ENCODE measurements around the gene MMAB. TPM values are rescaled to one million over a fixed set of nuclear protein-coding genes. Genes with fewer than 3 reads are reported as not detected.

Gene MMAB
- total and polyA plus RNA-seq, 2 of the 13 experiments (the other 11 are each of a cell fraction or from before 2014, with no cell fraction given), result 26.1 to 77.3 TPM

DNA sequence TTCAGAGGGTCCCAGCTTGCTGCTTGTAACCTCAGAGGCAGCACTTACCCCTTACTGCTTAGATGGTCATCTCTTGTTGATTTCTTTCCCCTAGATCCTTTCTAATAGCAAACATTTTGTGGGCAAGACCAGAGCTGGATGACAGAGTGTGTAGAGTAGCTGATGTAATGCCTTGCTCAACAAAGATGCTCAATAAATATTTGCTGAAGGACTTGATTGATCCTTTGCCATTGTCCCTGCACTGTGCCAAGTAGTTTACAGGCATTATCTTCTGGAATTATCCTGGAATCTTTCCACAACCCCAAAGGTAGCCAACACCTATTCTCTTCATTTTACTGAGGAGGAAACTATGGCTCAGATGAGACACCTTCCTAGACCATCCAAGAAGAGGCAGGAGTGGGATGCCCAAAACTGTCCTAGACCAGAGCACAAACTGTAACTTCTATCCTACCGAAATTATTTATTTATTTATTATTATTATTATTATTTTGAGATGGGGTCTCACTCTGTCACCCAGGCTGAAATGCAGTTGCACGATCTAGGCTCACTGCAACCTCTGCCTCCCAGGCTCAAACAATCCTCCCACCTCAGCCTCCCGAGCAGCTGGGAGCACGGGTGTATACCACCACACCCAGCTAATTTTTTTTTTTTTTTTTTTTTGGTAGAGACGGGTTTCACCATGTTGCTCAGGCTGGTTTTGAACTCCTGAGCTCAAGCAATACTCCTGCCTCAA, 1.4 kb downstream of the MMAB start (continued):
- TF ChIP-seq, protein P1, sequence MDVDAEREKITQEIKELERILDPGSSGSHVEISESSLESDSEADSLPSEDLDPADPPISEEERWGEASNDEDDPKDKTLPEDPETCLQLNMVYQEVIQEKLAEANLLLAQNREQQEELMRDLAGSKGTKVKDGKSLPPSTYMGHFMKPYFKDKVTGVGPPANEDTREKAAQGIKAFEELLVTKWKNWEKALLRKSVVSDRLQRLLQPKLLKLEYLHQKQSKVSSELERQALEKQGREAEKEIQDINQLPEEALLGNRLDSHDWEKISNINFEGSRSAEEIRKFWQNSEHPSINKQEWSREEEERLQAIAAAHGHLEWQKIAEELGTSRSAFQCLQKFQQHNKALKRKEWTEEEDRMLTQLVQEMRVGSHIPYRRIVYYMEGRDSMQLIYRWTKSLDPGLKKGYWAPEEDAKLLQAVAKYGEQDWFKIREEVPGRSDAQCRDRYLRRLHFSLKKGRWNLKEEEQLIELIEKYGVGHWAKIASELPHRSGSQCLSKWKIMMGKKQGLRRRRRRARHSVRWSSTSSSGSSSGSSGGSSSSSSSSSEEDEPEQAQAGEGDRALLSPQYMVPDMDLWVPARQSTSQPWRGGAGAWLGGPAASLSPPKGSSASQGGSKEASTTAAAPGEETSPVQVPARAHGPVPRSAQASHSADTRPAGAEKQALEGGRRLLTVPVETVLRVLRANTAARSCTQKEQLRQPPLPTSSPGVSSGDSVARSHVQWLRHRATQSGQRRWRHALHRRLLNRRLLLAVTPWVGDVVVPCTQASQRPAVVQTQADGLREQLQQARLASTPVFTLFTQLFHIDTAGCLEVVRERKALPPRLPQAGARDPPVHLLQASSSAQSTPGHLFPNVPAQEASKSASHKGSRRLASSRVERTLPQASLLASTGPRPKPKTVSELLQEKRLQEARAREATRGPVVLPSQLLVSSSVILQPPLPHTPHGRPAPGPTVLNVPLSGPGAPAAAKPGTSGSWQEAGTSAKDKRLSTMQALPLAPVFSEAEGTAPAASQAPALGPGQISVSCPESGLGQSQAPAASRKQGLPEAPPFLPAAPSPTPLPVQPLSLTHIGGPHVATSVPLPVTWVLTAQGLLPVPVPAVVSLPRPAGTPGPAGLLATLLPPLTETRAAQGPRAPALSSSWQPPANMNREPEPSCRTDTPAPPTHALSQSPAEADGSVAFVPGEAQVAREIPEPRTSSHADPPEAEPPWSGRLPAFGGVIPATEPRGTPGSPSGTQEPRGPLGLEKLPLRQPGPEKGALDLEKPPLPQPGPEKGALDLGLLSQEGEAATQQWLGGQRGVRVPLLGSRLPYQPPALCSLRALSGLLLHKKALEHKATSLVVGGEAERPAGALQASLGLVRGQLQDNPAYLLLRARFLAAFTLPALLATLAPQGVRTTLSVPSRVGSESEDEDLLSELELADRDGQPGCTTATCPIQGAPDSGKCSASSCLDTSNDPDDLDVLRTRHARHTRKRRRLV (CRISPR knock-in tag; IDR thresholded peaks at IDR 0.05), result no peak
- peak; percentile 22; the same call in 1 of the 2 replicates for TF ChIP-seq THAP11 (CRISPR knock-in tag; IDR thresholded peaks at IDR 0.05)
- no peak for TF ChIP-seq SOX6 (IDR thresholded peaks at IDR 0.05)
- TF ChIP-seq SOX6 (CRISPR knock-in tag; IDR thresholded peaks at IDR 0.05), result peak; percentile 71
- TF ChIP-seq PRPF4 (IDR thresholded peaks at IDR 0.05; ENCODE audit: low read depth, low read length, poor library complexity, severe bottlenecking), result no peak
- TF ChIP-seq KDM5A (IDR thresholded peaks at IDR 0.05; ENCODE audit: borderline replicate concordance, low read length), result no peak
- TF ChIP-seq, protein P2, sequence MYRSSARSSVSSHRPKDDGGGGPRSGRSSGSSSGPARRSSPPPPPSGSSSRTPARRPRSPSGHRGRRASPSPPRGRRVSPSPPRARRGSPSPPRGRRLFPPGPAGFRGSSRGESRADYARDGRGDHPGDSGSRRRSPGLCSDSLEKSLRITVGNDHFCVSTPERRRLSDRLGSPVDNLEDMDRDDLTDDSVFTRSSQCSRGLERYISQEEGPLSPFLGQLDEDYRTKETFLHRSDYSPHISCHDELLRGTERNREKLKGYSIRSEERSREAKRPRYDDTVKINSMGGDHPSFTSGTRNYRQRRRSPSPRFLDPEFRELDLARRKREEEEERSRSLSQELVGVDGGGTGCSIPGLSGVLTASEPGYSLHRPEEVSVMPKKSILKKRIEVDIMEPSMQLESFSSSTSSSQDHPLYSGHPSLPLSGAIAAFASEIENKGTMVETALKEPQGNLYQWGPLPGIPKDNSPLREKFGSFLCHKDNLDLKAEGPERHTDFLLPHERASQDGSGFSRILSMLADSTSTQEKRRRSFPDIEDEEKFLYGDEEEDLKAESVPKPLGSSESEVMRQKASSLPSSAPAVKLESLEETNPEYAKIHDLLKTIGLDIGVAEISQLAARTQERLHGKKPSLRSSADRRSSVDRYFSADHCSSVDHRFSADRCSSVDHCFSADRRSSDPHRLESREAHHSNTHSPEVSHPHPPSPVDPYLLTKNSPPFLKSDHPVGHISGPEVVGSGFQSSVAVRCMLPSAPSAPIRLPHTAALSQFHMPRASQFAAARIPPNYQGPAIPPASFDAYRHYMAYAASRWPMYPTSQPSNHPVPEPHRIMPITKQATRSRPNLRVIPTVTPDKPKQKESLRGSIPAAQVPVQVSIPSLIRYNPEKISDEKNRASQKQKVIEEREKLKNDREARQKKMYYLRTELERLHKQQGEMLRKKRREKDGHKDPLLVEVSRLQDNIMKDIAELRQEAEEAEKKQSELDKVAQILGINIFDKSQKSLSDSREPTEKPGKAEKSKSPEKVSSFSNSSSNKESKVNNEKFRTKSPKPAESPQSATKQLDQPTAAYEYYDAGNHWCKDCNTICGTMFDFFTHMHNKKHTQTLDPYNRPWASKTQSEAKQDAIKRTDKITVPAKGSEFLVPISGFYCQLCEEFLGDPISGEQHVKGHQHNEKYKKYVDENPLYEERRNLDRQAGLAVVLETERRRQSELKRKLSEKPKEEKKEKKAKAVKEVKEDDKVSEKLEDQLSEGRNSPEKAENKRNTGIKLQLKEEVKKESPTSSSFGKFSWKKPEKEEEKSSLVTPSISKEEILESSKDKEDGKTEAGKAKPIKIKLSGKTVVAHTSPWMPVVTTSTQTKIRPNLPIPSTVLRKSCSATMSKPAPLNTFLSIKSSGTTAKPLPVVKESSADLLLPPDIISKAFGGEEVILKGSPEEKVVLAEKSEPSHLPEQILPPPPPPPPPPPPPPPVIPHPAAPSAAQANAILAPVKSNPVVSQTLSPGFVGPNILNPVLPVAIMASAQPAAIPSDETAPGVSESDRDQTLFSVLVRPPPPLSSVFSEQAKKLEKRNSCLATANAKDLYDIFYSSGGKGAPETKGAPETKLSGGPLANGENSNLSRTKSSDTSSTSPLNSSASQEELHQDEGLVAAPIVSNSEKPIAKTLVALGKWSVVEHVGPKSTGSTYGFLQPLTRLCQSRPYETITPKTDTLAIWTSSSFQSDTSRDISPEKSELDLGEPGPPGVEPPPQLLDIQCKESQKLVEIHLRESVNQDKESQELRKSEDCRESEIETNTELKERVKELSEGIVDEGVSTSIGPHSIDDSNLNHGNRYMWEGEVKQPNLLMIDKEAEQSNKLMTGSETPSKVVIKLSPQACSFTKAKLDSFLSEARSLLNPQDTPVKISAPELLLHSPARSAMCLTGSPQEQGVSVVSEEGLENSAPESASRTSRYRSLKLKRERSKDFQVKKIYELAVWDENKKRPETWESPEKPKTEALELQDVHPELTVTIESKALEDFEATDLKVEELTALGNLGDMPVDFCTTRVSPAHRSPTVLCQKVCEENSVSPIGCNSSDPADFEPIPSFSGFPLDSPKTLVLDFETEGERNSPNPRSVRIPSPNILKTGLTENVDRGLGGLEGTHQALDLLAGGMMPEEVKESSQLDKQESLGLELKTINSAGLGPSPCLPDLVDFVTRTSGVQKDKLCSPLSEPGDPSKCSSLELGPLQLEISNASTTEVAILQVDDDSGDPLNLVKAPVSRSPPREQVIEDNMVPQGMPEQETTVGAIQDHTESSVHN (CRISPR knock-in tag; IDR thresholded peaks at IDR 0.05), result no peak
- TF ChIP-seq SIX4 (CRISPR knock-in tag; IDR thresholded peaks at IDR 0.05), result no peak
- no peak for TF ChIP-seq SMARCC2 (IDR thresholded peaks at IDR 0.05)
- no peak for TF ChIP-seq UBTF (CRISPR knock-in tag; IDR thresholded peaks at IDR 0.05)
- no peak for TF ChIP-seq SOX13 (IDR thresholded peaks at IDR 0.05)
- peak in 1 of 2 experiments; percentile 89; a peak in 2 of 4 replicates for TF ChIP-seq SOX13 (CRISPR knock-in tag; conservative IDR thresholded peaks at IDR 0.05 in 1 of 2, IDR thresholded peaks at IDR 0.05 in 1 of 2)
- no peak for TF ChIP-seq TEAD2 (CRISPR knock-in tag; IDR thresholded peaks at IDR 0.05)

Measured in HepG2 (cell line).